DND-41 (cell line): ENCODE results near the gene FAM241A.

Source experiments
- ATAC-seq: fragments of 200-7000 bp; cut with Tn5 transposase; 3 replicates; pipeline ENCODE4 v1.9.1; 2021; ENCODE audit warnings: low read depth; ENCODE audit not compliant: insufficient read depth
- DNase-seq: peaks from one replicate; pipeline ENCODE4 v3.0.0-alpha.2; 2020
- H2AFZ ChIP-seq: 2 replicates; pipeline ENCODE4 v1.6.0; 2012; ENCODE audit warnings: low read depth, low read length
- H3K27ac ChIP-seq: 2 replicates; pipeline ENCODE4 v1.5.1; 2012; ENCODE audit warnings: low read length, inconsistent platforms
- H3K27me3 ChIP-seq: fragments of 200-600 bp; sonication (generic); 2 replicates; pipeline ENCODE4 v1.6.0; 2012; ENCODE audit warnings: low read length, mild to moderate bottlenecking, inconsistent platforms; ENCODE audit not compliant: insufficient read depth, poor library complexity
- H3K36me3 ChIP-seq: 2 replicates; pipeline ENCODE4 v1.5.1; 2012; ENCODE audit warnings: low read length, inconsistent platforms; ENCODE audit not compliant: insufficient read depth
- H3K4me1 ChIP-seq: 2 replicates; pipeline ENCODE4 v1.5.1; 2012; ENCODE audit warnings: mild to moderate bottlenecking, low read length; ENCODE audit not compliant: insufficient read depth
- H3K4me2 ChIP-seq: 2 replicates; pipeline ENCODE4 v1.6.0; 2012; ENCODE audit warnings: mild to moderate bottlenecking, moderate library complexity, low read length, inconsistent platforms; ENCODE audit not compliant: insufficient read depth
- H3K4me3 ChIP-seq, 2 experiments: fragments of 200-600 bp in 1 of 2; shearing (Covaris generic) in 1 of 2; 2 replicates each; pipeline ENCODE4 v1.5.1; 2012 to 2016; ENCODE audit warnings: inconsistent platforms in 2 of 2, low read length in 2 of 2, mild to moderate bottlenecking in 2 of 2, low read depth in 1 of 2, moderate library complexity in 1 of 2
- H3K79me2 ChIP-seq: 2 replicates; pipeline ENCODE4 v1.6.0; 2012; ENCODE audit warnings: low read length, inconsistent platforms; ENCODE audit not compliant: insufficient read depth
- H3K9ac ChIP-seq: 2 replicates; pipeline ENCODE4 v1.6.0; 2012; ENCODE audit warnings: low read depth, mild to moderate bottlenecking, inconsistent platforms, low read length, moderate library complexity
- H3K9me3 ChIP-seq: 2 replicates; pipeline ENCODE4 v1.5.1; 2012; ENCODE audit warnings: low read length, moderate library complexity, mild to moderate bottlenecking, inconsistent platforms; ENCODE audit not compliant: insufficient read depth, severe bottlenecking
- H4K20me1 ChIP-seq: 2 replicates; pipeline ENCODE4 v1.6.0; 2012; ENCODE audit warnings: low read length; ENCODE audit not compliant: insufficient read depth
- EZH2 ChIP-seq: IDR thresholded peaks from 3 replicates; pipeline ENCODE4 v1.6.1; 2012; ENCODE audit warnings: borderline replicate concordance, low read depth, mild to moderate bottlenecking, moderate library complexity, low read length, inconsistent platforms; ENCODE audit not compliant: severe bottlenecking
- TF ChIP-seq, protein P1 (sequence below): IDR thresholded peaks from 2 replicates; pipeline ENCODE4 v1.5.1; 2012; ENCODE audit warnings: borderline replicate concordance, low read length, moderate library complexity, mild to moderate bottlenecking; ENCODE audit not compliant: poor library complexity, severe bottlenecking; ENCODE audit errors: extremely low read depth

The FAM241A gene

DNA sequence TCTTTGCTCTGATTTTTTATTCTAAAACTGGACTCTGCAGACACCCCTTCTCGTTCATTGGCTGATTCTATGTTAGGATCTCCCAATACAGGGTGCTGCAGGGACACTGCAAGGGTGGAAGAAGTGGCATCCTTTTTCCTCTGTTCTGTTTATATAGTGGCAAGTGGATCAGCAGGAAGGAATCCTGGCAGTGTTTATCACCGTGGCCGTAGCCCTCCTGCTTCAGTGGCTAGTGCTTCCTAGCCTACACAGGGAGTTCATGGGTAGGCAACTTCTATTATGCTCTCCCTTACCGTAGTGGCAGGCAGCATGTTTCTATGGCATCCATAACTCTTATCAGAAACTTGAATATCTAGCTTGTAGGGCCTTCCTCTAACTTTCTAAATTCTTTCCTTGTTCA lies 79.9 kb downstream of the FAM241A start:
- Histone ChIP-seq H2AFZ (no peak overlapping the region), H3K4me3 (no peak overlapping the region), H3K27ac (no peak overlapping the region), H3K4me2 (no peak overlapping the region), H4K20me1 (no peaks in the 10 kb centered on the region), H3K9ac (no peak overlapping the region), H3K79me2 (0 out of 2 replicates have a peak, but pooled peaks cover 1% of the 10 kb centered on the region), H3K27me3 (no peaks in the 10 kb centered on the region), H3K9me3 (no peaks in the 10 kb centered on the region), H3K4me1 (peaks cover 8% of the 10 kb centered on the region), H3K36me3 (no peaks in the 10 kb centered on the region)
- TF ChIP-seq EZH2, result no peak
- TF ChIP-seq, protein P1, sequence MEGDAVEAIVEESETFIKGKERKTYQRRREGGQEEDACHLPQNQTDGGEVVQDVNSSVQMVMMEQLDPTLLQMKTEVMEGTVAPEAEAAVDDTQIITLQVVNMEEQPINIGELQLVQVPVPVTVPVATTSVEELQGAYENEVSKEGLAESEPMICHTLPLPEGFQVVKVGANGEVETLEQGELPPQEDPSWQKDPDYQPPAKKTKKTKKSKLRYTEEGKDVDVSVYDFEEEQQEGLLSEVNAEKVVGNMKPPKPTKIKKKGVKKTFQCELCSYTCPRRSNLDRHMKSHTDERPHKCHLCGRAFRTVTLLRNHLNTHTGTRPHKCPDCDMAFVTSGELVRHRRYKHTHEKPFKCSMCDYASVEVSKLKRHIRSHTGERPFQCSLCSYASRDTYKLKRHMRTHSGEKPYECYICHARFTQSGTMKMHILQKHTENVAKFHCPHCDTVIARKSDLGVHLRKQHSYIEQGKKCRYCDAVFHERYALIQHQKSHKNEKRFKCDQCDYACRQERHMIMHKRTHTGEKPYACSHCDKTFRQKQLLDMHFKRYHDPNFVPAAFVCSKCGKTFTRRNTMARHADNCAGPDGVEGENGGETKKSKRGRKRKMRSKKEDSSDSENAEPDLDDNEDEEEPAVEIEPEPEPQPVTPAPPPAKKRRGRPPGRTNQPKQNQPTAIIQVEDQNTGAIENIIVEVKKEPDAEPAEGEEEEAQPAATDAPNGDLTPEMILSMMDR, result no peak
- DNase-seq, result no peak
- ATAC-seq, result no peak

DNA sequence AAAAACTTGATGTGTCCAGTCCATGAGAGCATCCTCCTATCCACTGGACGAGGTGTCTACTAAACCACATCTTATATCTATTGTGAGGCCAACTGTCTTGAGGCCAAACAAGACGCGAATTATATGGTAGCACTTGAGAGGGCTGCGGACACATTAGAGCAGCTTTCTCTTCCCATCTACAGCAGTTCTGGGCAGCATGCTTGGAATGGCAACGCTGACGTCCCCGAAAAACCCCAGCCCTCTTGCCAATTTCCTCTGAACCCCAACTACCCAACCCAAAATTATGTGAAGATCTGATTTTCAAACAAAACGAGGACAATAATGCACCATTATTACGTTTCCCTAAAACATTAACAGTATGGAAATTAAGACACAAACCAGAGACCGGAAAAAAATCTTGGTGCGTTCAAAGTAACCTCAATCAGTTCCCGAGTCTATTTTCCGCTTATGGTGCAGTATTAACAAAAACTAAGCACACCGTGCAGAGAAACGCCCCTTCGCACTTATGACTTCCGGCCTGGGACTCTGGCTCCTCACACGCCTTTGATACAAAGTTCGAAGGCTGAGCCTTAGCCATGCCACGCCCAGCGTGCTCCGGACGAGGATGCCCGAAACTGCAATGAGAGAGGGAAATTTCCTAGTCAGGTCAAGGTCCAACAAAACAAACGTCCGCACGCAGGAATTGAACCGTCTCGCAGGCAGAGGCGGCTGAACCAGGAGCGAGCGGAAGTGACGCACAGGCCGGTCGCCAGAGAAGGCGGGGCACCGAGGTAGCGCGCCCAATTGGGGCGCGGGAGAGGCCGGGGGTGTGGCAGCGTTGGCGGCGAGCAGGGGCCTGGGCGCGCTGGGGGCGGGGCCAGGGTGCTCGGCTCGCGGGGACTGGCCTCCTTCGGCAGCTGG lies 85.9 kb downstream of the FAM241A start:
- H3K79me2 ChIP-seq, result peaks cover 51% of the 10 kb centered on the region
- peaks cover 40% of the 10 kb centered on the region for H3K4me1 ChIP-seq
- H4K20me1 ChIP-seq, result 0 out of 2 replicates have a peak, but pooled peaks cover 2% of the 10 kb centered on the region
- TF ChIP-seq, protein P1, result no peak
- no peak for TF ChIP-seq EZH2
- peak overlapping the region; percentile 48 to 76 for H3K4me3 ChIP-seq
- no peaks in the 10 kb centered on the region for H3K27me3 ChIP-seq
- DNase-seq (peak; percentile 96), ATAC-seq (peak; percentile 88)
- H3K9me3 ChIP-seq, result no peaks in the 10 kb centered on the region
- peak overlapping the region; percentile 77 for H3K9ac ChIP-seq
- peak overlapping the region; percentile 92 for H3K4me2 ChIP-seq
- H3K36me3 ChIP-seq, result no peaks in the 10 kb centered on the region; the same call in 1 of the 2 replicates
- peak overlapping the region; percentile 97 for H3K27ac ChIP-seq
- peak overlapping the region; percentile 94 for H2AFZ ChIP-seq

DNA sequence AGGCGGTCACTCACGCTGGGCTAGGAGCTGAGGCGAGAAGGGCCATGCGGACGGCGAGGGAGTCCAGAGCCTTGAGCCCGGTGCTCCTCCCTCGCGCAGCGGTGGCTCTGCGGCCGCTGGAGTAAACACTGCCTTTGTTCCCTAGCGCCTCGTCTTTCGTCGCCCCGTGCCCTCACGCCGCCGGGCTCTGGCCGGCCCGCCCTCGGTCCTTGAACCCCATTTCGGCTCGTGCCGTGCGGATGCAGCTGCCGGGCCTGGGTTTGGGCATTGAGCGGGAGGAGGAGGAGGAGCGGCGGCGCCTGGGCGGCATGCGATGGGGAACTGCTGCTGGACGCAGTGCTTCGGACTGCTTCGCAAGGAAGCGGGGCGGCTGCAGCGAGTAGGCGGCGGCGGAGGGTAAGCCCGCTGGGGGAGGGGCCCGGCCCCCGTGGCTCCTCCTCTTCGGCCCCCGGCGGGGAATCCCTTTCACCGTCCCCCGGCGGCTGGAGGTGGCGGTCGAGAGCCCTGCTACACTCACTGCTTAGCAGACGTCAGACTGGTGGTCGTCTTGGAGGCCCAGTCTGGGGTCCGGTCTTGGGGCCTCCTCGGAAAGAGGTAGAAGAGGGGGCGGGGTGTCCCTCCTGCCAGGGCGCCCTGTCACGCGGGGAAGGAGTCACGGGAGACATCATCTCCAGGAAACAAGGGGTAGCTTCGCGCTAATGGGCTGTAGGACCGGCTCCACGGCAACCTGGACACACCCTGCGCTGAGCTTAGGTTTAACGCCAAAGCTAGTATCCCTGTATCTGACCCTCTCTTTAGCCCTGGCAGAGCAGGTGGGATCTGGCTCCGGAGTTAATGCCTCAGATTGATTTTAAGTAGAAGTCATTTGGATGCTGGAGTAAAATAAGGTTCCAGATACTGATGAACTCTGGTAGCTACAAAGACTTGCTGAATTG lies 86.8 kb downstream of the FAM241A start, which contains the start of gene AP1AR:
AP1AR (plus strand) TSS at position 9 of the 935 bp plus-strand sequence; CDS start at position 314, 305 bp downstream.
- no peaks in the 10 kb centered on the region; the same call in 1 of the 2 replicates for H3K36me3 ChIP-seq
- H2AFZ ChIP-seq, result peak within 1 kb of the TSS; percentile 94
- ATAC-seq (peak; percentile 63), DNase-seq (peak; percentile 77)
- peaks cover 60% of the 10 kb centered on the region for H3K79me2 ChIP-seq
- H3K4me3 ChIP-seq, result peak within 1 kb of the TSS; percentile 48 to 76
- peaks cover 40% of the 10 kb centered on the region for H3K4me1 ChIP-seq
- TF ChIP-seq, protein P1, result peak; percentile 40
- no peak for TF ChIP-seq EZH2
- 0 out of 2 replicates have a peak, but pooled peaks cover 2% of the 10 kb centered on the region for H4K20me1 ChIP-seq
- H3K27me3 ChIP-seq, result no peaks in the 10 kb centered on the region
- H3K27ac ChIP-seq, result peak within 1 kb of the TSS; percentile 97
- H3K4me2 ChIP-seq, result peak within 1 kb of the TSS; percentile 92
- H3K9me3 ChIP-seq, result no peaks in the 10 kb centered on the region
- H3K9ac ChIP-seq, result peak within 1 kb of the TSS; percentile 77
